WTC11 (cell line): Measurements from ENCODE around the gene URB1. TPM values are rescaled to one million over a fixed set of nuclear protein-coding genes. Genes with fewer than 3 reads are reported as not detected.

ENCODE experiments used
- ATAC-seq: fragments of 200-7000 bp; cut with Tn5 transposase; 2 replicates; pipeline ENCODE4 v1.10.0; 2021; ENCODE audit warnings: mild to moderate bottlenecking, moderate library complexity
- CTCF ChIA-PET: fragments of 300-600 bp; sonication (Branson Sonifier 250); formaldehyde crosslinking; loops from one replicate; lab custom pipeline; 2021; ENCODE audit warnings: antibody characterized with exemption; lab: Charles Lee
- POLR2A ChIA-PET: fragments of 350-600 bp; sonication (Branson Sonifier 250); formaldehyde crosslinking; loops from one replicate; lab custom pipeline; 2021; ENCODE audit warnings: antibody characterized with exemption; lab: Charles Lee
- DNase-seq: peaks from one replicate; pipeline ENCODE4 v3.0.0; 2021; ENCODE audit warnings: low spot score
- H3K27ac Mint-ChIP-seq: 2 replicates; pipeline ENCODE4 v1.8.0; 2021; ENCODE audit warnings: mixed read lengths
- H3K27me3 Mint-ChIP-seq: 2 replicates; pipeline ENCODE4 v1.8.0; 2021; ENCODE audit warnings: low read depth, mild to moderate bottlenecking, moderate library complexity, mixed read lengths
- H3K36me3 Mint-ChIP-seq: 2 replicates; pipeline ENCODE4 v1.8.0; 2021; ENCODE audit warnings: mixed read lengths
- H3K4me1 Mint-ChIP-seq: 2 replicates; pipeline ENCODE4 v1.8.0; 2022; ENCODE audit warnings: mixed read lengths
- H3K4me3 Mint-ChIP-seq: 2 replicates; pipeline ENCODE4 v1.8.0; 2021; ENCODE audit warnings: mild to moderate bottlenecking, moderate library complexity, mixed read lengths
- H3K9me3 Mint-ChIP-seq: 2 replicates; pipeline ENCODE4 v1.8.0; 2021; ENCODE audit warnings: mixed read lengths
- CREB1 ChIP-seq: sonication (generic); formaldehyde crosslinking; IDR thresholded peaks from 2 replicates; pipeline ENCODE4 v1.8.0; 2023; ENCODE audit warnings: mild to moderate bottlenecking, missing genetic modification reagents
- EMX1 ChIP-seq: fragments of 250-450 bp; sonication (Bioruptor Pico); IDR thresholded peaks from 2 replicates; pipeline ENCODE4 v1.8.0; 2021; ENCODE audit warnings: mild to moderate bottlenecking
- ETV6 ChIP-seq: sonication (generic); formaldehyde crosslinking; IDR thresholded peaks from 2 replicates; pipeline ENCODE4 v1.8.1; 2022; ENCODE audit warnings: mild to moderate bottlenecking, missing genetic modification reagents
- FOXJ3 ChIP-seq: sonication (generic); formaldehyde crosslinking; IDR thresholded peaks from 2 replicates; pipeline ENCODE4 v1.9.0; 2021; ENCODE audit warnings: missing genetic modification reagents, mild to moderate bottlenecking, borderline replicate concordance
- GABPB1 ChIP-seq: sonication (generic); formaldehyde crosslinking; IDR thresholded peaks from 2 replicates; pipeline ENCODE4 v1.8.1; 2023; ENCODE audit warnings: mild to moderate bottlenecking, missing genetic modification reagents
- SOX15 ChIP-seq: fragments of 250-450 bp; sonication (Bioruptor Pico); IDR thresholded peaks from 2 replicates; pipeline ENCODE4 v1.9.0; 2021; ENCODE audit warnings: mild to moderate bottlenecking
- TEAD1 ChIP-seq: sonication (generic); formaldehyde crosslinking; IDR thresholded peaks from 2 replicates; pipeline ENCODE4 v1.8.0; 2022; ENCODE audit warnings: mild to moderate bottlenecking, missing genetic modification reagents
- ZNF317 ChIP-seq: sonication (generic); formaldehyde crosslinking; IDR thresholded peaks from 2 replicates; pipeline ENCODE4 v1.8.1; 2023; ENCODE audit warnings: low read depth, mild to moderate bottlenecking, moderate library complexity, missing genetic modification reagents, borderline replicate concordance
- ZNF396 ChIP-seq: fragments of 250-450 bp; sonication (Bioruptor Pico); IDR thresholded peaks from 2 replicates; pipeline ENCODE4 v1.8.0; 2021; ENCODE audit warnings: mild to moderate bottlenecking, moderate library complexity, borderline replicate concordance
- total RNA-seq: library from RNA; stranded (reverse); gene quantifications from 3 replicates; pipeline ENCODE4 v1.2.3, GENCODE V29; 2021
- TF ChIP-seq, protein P1 (sequence below): sonication (generic); formaldehyde crosslinking; IDR thresholded peaks from 2 replicates; pipeline ENCODE4 v1.8.0; 2023; ENCODE audit warnings: mild to moderate bottlenecking, missing genetic modification reagents
- TF ChIP-seq, protein P2 (sequence below): sonication (generic); formaldehyde crosslinking; IDR thresholded peaks from 2 replicates; pipeline ENCODE4 v1.8.1; 2022; ENCODE audit warnings: low read depth, mild to moderate bottlenecking, moderate library complexity, missing genetic modification reagents, borderline replicate concordance
- TF ChIP-seq, protein P3 (sequence below): sonication (generic); formaldehyde crosslinking; IDR thresholded peaks from 2 replicates; pipeline ENCODE4 v1.8.1; 2022; ENCODE audit warnings: low read depth, missing genetic modification reagents, borderline replicate concordance
- TF ChIP-seq, protein P4 (sequence below): sonication (generic); formaldehyde crosslinking; IDR thresholded peaks from 2 replicates; pipeline ENCODE4 v1.8.1; 2022; ENCODE audit warnings: mild to moderate bottlenecking, missing genetic modification reagents, moderate library complexity, borderline replicate concordance

URB1 gene
- total RNA-seq, 1 experiment from 2014 or later: 38.7 TPM

DNA sequence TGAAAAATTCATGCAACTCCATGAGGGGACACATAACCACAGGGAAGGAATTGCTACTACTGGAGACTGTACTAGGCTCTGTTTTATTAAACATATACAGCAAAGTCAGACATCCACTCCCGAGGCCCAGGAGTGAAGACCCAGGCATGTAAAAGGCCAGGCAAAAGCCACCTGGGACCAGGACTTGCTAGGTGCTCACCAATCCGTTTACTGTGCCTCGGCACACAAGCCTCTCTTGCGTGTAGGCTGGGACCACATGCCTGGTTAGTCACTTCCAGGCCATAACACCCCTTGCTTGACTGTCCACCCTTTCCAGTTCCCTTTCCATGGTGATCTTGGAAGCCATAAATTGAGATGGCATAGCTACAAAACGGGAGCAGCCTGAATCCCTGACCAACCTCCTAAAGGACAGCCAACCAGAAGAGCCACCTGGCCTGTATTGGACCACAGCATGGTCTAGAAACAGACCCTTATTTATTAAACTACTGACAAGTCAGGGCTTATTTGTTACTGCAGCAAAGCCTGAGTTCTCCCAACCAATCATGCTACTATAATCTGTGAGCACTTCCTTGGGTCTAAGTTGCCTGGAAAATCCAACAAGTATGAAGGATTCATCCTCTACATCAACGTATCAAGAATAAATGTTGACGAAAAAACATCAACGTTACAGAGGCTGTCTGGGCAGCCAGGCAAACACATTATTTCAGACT, 39.7 kb downstream of the URB1 start:
- Mint-ChIP-seq H3K9me3 (no peaks in the 10 kb centered on the region), H3K27me3 (no peaks in the 10 kb centered on the region), H3K36me3 (peaks cover 87% of the 10 kb centered on the region), H3K4me3 (no peak overlapping the region), H3K4me1 (no peaks in the 10 kb centered on the region), H3K27ac (no peak overlapping the region)
- no peak for TF ChIP-seq ZNF396 (CRISPR knock-in tag)
- TF ChIP-seq, protein P1, sequence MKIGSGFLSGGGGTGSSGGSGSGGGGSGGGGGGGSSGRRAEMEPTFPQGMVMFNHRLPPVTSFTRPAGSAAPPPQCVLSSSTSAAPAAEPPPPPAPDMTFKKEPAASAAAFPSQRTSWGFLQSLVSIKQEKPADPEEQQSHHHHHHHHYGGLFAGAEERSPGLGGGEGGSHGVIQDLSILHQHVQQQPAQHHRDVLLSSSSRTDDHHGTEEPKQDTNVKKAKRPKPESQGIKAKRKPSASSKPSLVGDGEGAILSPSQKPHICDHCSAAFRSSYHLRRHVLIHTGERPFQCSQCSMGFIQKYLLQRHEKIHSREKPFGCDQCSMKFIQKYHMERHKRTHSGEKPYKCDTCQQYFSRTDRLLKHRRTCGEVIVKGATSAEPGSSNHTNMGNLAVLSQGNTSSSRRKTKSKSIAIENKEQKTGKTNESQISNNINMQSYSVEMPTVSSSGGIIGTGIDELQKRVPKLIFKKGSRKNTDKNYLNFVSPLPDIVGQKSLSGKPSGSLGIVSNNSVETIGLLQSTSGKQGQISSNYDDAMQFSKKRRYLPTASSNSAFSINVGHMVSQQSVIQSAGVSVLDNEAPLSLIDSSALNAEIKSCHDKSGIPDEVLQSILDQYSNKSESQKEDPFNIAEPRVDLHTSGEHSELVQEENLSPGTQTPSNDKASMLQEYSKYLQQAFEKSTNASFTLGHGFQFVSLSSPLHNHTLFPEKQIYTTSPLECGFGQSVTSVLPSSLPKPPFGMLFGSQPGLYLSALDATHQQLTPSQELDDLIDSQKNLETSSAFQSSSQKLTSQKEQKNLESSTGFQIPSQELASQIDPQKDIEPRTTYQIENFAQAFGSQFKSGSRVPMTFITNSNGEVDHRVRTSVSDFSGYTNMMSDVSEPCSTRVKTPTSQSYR (CRISPR knock-in tag): no peak
- TF ChIP-seq, protein P2, sequence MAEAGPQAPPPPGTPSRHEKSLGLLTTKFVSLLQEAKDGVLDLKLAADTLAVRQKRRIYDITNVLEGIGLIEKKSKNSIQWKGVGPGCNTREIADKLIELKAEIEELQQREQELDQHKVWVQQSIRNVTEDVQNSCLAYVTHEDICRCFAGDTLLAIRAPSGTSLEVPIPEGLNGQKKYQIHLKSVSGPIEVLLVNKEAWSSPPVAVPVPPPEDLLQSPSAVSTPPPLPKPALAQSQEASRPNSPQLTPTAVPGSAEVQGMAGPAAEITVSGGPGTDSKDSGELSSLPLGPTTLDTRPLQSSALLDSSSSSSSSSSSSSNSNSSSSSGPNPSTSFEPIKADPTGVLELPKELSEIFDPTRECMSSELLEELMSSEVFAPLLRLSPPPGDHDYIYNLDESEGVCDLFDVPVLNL (CRISPR knock-in tag): no peak
- TF ChIP-seq FOXJ3 (CRISPR knock-in tag): no peak
- no peak for TF ChIP-seq EMX1 (CRISPR knock-in tag)
- no peak for TF ChIP-seq ZNF317 (CRISPR knock-in tag)
- TF ChIP-seq GABPB1 (CRISPR knock-in tag): no peak
- no peak for TF ChIP-seq SOX15
- DNase-seq (no peak), ATAC-seq (no peak)
- POLR2A ChIA-PET: no interaction called here
- CTCF ChIA-PET: no interaction called here

DNA sequence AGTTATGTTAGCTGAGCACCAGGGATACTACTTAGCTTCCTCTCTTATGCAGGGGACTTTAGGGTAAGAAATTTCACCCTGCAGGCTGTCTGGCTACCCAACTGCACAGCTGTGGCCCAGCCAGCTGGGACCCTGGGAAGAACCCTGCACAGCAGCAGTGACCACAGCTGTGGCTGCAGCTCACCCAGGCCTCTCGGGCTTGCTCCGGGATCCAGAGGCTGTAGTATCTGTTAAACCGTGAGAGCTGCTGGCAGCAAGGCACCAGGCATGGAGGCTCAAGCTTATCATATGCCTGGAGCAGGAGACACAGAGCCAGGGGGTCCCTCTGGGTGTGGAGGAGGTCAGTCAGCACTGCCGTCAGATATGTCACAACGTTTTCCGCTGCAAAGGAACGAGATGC, 40.3 kb downstream of the URB1 start:
- TF ChIP-seq, protein P3, sequence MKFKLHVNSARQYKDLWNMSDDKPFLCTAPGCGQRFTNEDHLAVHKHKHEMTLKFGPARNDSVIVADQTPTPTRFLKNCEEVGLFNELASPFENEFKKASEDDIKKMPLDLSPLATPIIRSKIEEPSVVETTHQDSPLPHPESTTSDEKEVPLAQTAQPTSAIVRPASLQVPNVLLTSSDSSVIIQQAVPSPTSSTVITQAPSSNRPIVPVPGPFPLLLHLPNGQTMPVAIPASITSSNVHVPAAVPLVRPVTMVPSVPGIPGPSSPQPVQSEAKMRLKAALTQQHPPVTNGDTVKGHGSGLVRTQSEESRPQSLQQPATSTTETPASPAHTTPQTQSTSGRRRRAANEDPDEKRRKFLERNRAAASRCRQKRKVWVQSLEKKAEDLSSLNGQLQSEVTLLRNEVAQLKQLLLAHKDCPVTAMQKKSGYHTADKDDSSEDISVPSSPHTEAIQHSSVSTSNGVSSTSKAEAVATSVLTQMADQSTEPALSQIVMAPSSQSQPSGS (CRISPR knock-in tag): no peak
- Mint-ChIP-seq H3K27ac (no peak overlapping the region), H3K27me3 (no peaks in the 10 kb centered on the region), H3K9me3 (no peaks in the 10 kb centered on the region), H3K4me3 (no peak overlapping the region), H3K36me3 (peaks cover 88% of the 10 kb centered on the region), H3K4me1 (no peaks in the 10 kb centered on the region)
- POLR2A ChIA-PET: no interaction called here
- DNase-seq: no peak
- CTCF ChIA-PET: no interaction called here
- ATAC-seq: no peak

DNA sequence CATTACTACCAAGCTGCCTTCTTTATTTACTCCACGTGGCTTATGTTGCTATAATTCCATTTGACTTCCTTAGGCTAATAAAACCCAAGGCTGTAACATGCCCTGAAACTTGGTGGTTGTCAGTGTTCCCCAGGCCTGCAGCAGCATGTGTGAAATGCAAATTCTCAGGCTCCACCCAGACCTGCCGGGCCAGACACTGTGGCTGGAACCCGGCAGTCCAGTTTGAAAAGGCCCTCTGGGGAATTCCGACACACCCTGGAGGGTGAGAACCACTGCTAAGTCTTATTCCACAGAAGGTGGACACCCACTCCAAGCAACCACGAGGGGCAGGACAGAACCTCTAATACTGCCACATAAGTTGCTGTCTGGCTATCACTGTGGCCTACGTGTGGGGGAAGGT, 41.4 kb downstream of the URB1 start:
- H3K27me3 Mint-ChIP-seq: no peaks in the 10 kb centered on the region
- ATAC-seq: no peak
- H3K4me1 Mint-ChIP-seq: no peaks in the 10 kb centered on the region
- no peak for TF ChIP-seq ETV6 (CRISPR knock-in tag)
- TF ChIP-seq CREB1 (CRISPR knock-in tag): no peak
- TF ChIP-seq, protein P1 (CRISPR knock-in tag): no peak
- TF ChIP-seq, protein P4, sequence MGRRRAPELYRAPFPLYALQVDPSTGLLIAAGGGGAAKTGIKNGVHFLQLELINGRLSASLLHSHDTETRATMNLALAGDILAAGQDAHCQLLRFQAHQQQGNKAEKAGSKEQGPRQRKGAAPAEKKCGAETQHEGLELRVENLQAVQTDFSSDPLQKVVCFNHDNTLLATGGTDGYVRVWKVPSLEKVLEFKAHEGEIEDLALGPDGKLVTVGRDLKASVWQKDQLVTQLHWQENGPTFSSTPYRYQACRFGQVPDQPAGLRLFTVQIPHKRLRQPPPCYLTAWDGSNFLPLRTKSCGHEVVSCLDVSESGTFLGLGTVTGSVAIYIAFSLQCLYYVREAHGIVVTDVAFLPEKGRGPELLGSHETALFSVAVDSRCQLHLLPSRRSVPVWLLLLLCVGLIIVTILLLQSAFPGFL (CRISPR knock-in tag): no peak
- no peak for TF ChIP-seq TEAD1 (CRISPR knock-in tag)
- no peak for DNase-seq
- H3K9me3 Mint-ChIP-seq: no peaks in the 10 kb centered on the region
- H3K4me3 Mint-ChIP-seq: no peak overlapping the region
- H3K36me3 Mint-ChIP-seq: peaks cover 88% of the 10 kb centered on the region
- ChIA-PET CTCF (no interaction called here), POLR2A (no interaction called here)
- H3K27ac Mint-ChIP-seq: no peak overlapping the region
